Testis (tissue), 2 donors: ENCODE measurements around the gene CELF2.

Experiments
- CTCF ChIP-seq, 3 experiments: fragments of 450-650 bp in 2 of 3; fragments of 200-600 bp in 1 of 3; sonication (generic) in 1 of 3; IDR thresholded peaks; one replicate each; pipeline ENCODE4 v1.5.1; 2016 to 2019; ENCODE audit warnings: antibody characterized with exemption in 3 of 3, mild to moderate bottlenecking in 2 of 3, moderate library complexity in 1 of 3
- POLR2A ChIP-seq: fragments of 450-650 bp; IDR thresholded peaks from one replicate; pipeline ENCODE4 v1.6.1; 2017; ENCODE audit warnings: antibody characterized with exemption, mild to moderate bottlenecking, moderate library complexity

GRCh38 chr10:11147722-11148121 lies 130.1 kb downstream of the CELF2 start:
- TF ChIP-seq CTCF (IDR thresholded peaks at IDR 0.05) (no peak), POLR2A (no peak)
